ENCODE measurements around the gene MYH1. TPM values are rescaled to one million over a fixed set of nuclear protein-coding genes. Genes with fewer than 3 reads are reported as not detected.

The MYH1 gene
- total and polyA plus RNA-seq, 10 of the 15 experiments (the other 5 are each of a cell fraction or from before 2014, with no cell fraction given) = 0.01 TPM; not detected in 9

DNA sequence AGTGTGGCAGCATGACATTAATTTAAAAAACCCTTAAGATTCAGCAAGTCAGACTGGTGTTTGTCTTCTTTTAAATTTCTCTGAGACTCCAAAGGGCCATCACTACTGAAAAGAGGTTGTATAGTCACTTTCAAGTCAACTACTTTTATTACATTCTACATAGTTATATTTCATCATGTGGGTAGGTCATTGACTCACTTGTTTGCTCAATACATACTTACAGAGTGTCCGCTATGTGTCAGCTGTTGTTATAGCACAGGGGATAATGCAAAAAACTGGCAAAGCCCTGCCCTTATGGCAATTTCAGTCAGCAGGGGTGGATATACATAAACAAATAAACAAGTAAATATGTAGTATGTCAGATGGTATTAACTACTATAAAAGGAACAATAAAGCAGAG lies 46.5 kb downstream of the MYH1 start (continued):
- TF ChIP-seq, protein P1, sequence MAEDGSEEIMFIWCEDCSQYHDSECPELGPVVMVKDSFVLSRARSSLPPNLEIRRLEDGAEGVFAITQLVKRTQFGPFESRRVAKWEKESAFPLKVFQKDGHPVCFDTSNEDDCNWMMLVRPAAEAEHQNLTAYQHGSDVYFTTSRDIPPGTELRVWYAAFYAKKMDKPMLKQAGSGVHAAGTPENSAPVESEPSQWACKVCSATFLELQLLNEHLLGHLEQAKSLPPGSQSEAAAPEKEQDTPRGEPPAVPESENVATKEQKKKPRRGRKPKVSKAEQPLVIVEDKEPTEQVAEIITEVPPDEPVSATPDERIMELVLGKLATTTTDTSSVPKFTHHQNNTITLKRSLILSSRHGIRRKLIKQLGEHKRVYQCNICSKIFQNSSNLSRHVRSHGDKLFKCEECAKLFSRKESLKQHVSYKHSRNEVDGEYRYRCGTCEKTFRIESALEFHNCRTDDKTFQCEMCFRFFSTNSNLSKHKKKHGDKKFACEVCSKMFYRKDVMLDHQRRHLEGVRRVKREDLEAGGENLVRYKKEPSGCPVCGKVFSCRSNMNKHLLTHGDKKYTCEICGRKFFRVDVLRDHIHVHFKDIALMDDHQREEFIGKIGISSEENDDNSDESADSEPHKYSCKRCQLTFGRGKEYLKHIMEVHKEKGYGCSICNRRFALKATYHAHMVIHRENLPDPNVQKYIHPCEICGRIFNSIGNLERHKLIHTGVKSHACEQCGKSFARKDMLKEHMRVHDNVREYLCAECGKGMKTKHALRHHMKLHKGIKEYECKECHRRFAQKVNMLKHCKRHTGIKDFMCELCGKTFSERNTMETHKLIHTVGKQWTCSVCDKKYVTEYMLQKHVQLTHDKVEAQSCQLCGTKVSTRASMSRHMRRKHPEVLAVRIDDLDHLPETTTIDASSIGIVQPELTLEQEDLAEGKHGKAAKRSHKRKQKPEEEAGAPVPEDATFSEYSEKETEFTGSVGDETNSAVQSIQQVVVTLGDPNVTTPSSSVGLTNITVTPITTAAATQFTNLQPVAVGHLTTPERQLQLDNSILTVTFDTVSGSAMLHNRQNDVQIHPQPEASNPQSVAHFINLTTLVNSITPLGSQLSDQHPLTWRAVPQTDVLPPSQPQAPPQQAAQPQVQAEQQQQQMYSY (CRISPR knock-in tag; IDR thresholded peaks at IDR 0.05) = no peak
- no peak for TF ChIP-seq BCL11A (IDR thresholded peaks at IDR 0.05; ENCODE audit: low read depth, low read length)
- TF ChIP-seq POLR2A (IDR thresholded peaks at IDR 0.05; ENCODE audit: low read depth, low read length) = no peak
- TF ChIP-seq, protein P2, sequence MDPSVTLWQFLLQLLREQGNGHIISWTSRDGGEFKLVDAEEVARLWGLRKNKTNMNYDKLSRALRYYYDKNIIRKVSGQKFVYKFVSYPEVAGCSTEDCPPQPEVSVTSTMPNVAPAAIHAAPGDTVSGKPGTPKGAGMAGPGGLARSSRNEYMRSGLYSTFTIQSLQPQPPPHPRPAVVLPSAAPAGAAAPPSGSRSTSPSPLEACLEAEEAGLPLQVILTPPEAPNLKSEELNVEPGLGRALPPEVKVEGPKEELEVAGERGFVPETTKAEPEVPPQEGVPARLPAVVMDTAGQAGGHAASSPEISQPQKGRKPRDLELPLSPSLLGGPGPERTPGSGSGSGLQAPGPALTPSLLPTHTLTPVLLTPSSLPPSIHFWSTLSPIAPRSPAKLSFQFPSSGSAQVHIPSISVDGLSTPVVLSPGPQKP (IDR thresholded peaks at IDR 0.05; ENCODE audit: low read depth, low read length) = no peak
- TF ChIP-seq CEBPB (IDR thresholded peaks at IDR 0.05; ENCODE audit: borderline replicate concordance in 1 of 2, low read depth in 2 of 2, low read length in 2 of 2) = no peak
- no peak for TF ChIP-seq SMARCA5 (IDR thresholded peaks at IDR 0.05)
- TF ChIP-seq, protein P3, sequence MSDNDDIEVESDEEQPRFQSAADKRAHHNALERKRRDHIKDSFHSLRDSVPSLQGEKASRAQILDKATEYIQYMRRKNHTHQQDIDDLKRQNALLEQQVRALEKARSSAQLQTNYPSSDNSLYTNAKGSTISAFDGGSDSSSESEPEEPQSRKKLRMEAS (IDR thresholded peaks at IDR 0.05; ENCODE audit: low read depth, low read length) = no peak

DNA sequence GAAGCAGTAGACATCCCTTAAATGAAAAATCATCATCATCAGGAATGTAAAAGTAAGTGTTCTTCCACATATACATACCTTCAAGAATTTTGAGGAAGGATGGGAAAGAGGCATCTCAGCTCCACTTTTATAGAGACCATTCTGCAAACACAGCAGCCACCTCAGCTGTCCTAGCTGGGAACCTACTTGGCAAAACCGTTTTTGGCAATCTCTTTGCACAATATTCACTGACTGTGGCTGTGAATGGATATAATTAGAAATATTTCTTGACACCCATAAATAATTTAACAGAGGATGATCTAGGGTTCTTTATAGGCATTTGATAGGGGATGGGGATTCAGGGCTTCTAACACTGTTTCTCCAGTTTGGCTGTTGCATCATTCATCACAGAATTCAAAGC lies 48.9 kb downstream of the MYH1 start, which contains the start of gene MYH4:
TSS of gene MYH4 (minus strand) at position 101 of the 400 bp plus-strand sequence. CDS start 2,814 bp downstream, outside the sequence.
- BruUV-seq (replicated peaks) = no TSS peak
- Histone ChIP-seq H3K4me2 (ENCODE audit: control insufficient read depth, insufficient read depth) (no peak within 1 kb of the TSS), H3K4me1 (ENCODE audit: control insufficient read depth, insufficient read depth, low read length) (no peaks in the 10 kb centered on the region), H3K9ac (ENCODE audit: control insufficient read depth, insufficient read depth, low read length) (no peak within 1 kb of the TSS), H3K4me3 (no peak within 1 kb of the TSS), H3K79me2 (ENCODE audit: control insufficient read depth, insufficient read depth, low read length) (no peaks in the 10 kb centered on the region), H3K27ac (ENCODE audit: control insufficient read depth, insufficient read depth) (no peak within 1 kb of the TSS), H3K27me3 (replicated peaks in 1 of 2; ENCODE audit: control insufficient read depth in 2 of 2, insufficient read depth in 2 of 2, low read length in 1 of 2) (no peaks in the 10 kb centered on the region), H4K20me1 (ENCODE audit: control insufficient read depth, insufficient read depth) (no peaks in the 10 kb centered on the region), H3K9me3 (replicated peaks; ENCODE audit: control insufficient read depth, insufficient read depth, low read length) (no peaks in the 10 kb centered on the region), H2AFZ (ENCODE audit: control insufficient read depth, low read depth, low read length) (no peak within 1 kb of the TSS), H3K36me3 (ENCODE audit: control insufficient read depth in 2 of 2, insufficient read depth in 2 of 2, low read length in 1 of 2) (no peaks in the 10 kb centered on the region)
- no peak for ATAC-seq
- SMC1A ChIA-PET (ENCODE audit: uncharacterized antibody, unreplicated experiment) = no interaction called here
- DNase-seq (ENCODE audit: low read depth, low spot score) = no peak
- FAIRE-seq = no peak
- in situ Hi-C loops (cut with MboI) (no loop called here), intact Hi-C loops (cut with micrococcal nuclease; ENCODE audit: unreplicated experiment) (no loop called here)
- WGBS (ENCODE audit: insufficient coverage, insufficient replicate concordance, low lambda C conversion rate, missing lambda C conversion rate) = 0% methylated on average over 1 of the region's 1 CpG
- POLR2A ChIA-PET = no interaction called here
- CTCF ChIA-PET = no interaction called here
- RAD21 ChIA-PET (ENCODE audit: unreplicated experiment) = no interaction called here
- TF ChIP-seq, protein P4, sequence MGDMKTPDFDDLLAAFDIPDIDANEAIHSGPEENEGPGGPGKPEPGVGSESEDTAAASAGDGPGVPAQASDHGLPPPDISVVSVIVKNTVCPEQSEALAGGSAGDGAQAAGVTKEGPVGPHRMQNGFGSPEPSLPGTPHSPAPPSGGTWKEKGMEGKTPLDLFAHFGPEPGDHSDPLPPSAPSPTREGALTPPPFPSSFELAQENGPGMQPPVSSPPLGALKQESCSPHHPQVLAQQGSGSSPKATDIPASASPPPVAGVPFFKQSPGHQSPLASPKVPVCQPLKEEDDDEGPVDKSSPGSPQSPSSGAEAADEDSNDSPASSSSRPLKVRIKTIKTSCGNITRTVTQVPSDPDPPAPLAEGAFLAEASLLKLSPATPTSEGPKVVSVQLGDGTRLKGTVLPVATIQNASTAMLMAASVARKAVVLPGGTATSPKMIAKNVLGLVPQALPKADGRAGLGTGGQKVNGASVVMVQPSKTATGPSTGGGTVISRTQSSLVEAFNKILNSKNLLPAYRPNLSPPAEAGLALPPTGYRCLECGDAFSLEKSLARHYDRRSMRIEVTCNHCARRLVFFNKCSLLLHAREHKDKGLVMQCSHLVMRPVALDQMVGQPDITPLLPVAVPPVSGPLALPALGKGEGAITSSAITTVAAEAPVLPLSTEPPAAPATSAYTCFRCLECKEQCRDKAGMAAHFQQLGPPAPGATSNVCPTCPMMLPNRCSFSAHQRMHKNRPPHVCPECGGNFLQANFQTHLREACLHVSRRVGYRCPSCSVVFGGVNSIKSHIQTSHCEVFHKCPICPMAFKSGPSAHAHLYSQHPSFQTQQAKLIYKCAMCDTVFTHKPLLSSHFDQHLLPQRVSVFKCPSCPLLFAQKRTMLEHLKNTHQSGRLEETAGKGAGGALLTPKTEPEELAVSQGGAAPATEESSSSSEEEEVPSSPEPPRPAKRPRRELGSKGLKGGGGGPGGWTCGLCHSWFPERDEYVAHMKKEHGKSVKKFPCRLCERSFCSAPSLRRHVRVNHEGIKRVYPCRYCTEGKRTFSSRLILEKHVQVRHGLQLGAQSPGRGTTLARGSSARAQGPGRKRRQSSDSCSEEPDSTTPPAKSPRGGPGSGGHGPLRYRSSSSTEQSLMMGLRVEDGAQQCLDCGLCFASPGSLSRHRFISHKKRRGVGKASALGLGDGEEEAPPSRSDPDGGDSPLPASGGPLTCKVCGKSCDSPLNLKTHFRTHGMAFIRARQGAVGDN (IDR thresholded peaks at IDR 0.05) = no peak
- TF ChIP-seq CREM (IDR thresholded peaks at IDR 0.05; ENCODE audit: low read depth) = no peak
- TF ChIP-seq MYB (IDR thresholded peaks at IDR 0.05; ENCODE audit: borderline replicate concordance, low read depth, low read length) = no peak
- TF ChIP-seq SUPT20H (IDR thresholded peaks at IDR 0.05; ENCODE audit: borderline replicate concordance, control insufficient read depth, low read depth, low read length) = no peak
- no peak for TF ChIP-seq CBX3 (IDR thresholded peaks at IDR 0.05; ENCODE audit: borderline replicate concordance, low read depth)
- TF ChIP-seq, protein P5, sequence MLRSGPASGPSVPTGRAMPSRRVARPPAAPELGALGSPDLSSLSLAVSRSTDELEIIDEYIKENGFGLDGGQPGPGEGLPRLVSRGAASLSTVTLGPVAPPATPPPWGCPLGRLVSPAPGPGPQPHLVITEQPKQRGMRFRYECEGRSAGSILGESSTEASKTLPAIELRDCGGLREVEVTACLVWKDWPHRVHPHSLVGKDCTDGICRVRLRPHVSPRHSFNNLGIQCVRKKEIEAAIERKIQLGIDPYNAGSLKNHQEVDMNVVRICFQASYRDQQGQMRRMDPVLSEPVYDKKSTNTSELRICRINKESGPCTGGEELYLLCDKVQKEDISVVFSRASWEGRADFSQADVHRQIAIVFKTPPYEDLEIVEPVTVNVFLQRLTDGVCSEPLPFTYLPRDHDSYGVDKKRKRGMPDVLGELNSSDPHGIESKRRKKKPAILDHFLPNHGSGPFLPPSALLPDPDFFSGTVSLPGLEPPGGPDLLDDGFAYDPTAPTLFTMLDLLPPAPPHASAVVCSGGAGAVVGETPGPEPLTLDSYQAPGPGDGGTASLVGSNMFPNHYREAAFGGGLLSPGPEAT (IDR thresholded peaks at IDR 0.05; ENCODE audit: low read depth) = no peak
